ENCODE data around the gene LRRC43. TPM values are rescaled to one million over a fixed set of nuclear protein-coding genes. Genes with fewer than 3 reads are reported as not detected.

Gene LRRC43
- total RNA-seq, 1 donor from 2014 or later: not detected

DNA sequence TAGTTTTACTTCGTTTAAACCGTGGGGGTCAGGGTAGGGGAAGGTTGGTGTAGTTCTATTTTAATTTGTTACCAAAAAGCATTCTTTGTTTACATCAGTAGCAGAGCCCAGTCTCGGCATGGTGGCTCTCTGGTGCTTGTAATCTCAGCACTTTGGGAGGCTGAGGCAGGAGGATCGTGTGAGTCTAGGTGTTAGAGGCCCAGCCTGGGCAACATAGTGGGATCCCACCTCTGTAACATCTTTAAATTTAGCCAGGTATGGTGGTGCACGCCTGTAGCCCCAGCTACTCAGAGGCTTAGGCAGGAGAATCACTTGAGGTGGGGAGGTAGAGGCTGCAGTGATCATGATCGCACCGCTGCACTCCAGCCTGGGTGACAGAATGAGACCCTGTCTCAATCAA, 2.2 kb downstream of the LRRC43 start:
- H3K27ac Mint-ChIP-seq: no peak overlapping the region
- POLR2A ChIA-PET: no interaction called here
- CTCF ChIA-PET: no interaction called here
- H3K27me3 Mint-ChIP-seq: no peaks in the 10 kb centered on the region
- H3K36me3 Mint-ChIP-seq (ENCODE audit: low read depth): no peaks in the 10 kb centered on the region
- H3K9me3 Mint-ChIP-seq: no peaks in the 10 kb centered on the region
- TF ChIP-seq, protein P1, sequence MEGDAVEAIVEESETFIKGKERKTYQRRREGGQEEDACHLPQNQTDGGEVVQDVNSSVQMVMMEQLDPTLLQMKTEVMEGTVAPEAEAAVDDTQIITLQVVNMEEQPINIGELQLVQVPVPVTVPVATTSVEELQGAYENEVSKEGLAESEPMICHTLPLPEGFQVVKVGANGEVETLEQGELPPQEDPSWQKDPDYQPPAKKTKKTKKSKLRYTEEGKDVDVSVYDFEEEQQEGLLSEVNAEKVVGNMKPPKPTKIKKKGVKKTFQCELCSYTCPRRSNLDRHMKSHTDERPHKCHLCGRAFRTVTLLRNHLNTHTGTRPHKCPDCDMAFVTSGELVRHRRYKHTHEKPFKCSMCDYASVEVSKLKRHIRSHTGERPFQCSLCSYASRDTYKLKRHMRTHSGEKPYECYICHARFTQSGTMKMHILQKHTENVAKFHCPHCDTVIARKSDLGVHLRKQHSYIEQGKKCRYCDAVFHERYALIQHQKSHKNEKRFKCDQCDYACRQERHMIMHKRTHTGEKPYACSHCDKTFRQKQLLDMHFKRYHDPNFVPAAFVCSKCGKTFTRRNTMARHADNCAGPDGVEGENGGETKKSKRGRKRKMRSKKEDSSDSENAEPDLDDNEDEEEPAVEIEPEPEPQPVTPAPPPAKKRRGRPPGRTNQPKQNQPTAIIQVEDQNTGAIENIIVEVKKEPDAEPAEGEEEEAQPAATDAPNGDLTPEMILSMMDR (IDR thresholded peaks at IDR 0.05): no peak
- H3K4me1 Mint-ChIP-seq: peaks cover 20% of the 10 kb centered on the region
- no peak overlapping the region for H3K4me3 Mint-ChIP-seq
- intact Hi-C loops (cut with micrococcal nuclease): loop anchor here (2.0 kb wide), 1 partner anchor 18 kb away; the partner anchor contains the start of gene B3GNT4
- ATAC-seq (ENCODE audit: low read depth): no peak
- DNase-seq: no peak

GRCh38 chr12:122185494-122186082, 2.7 kb downstream of the LRRC43 start:
- DNase-seq: no peak
- intact Hi-C loops (cut with micrococcal nuclease): loop anchor here (2.0 kb wide), 1 partner anchor 17 kb away; the partner anchor contains the start of gene B3GNT4
- Mint-ChIP-seq H3K27ac (no peak overlapping the region), H3K27me3 (no peaks in the 10 kb centered on the region), H3K36me3 (ENCODE audit: low read depth) (no peaks in the 10 kb centered on the region), H3K4me1 (peaks cover 20% of the 10 kb centered on the region), H3K9me3 (no peaks in the 10 kb centered on the region), H3K4me3 (no peak overlapping the region)
- TF ChIP-seq, protein P1 (IDR thresholded peaks at IDR 0.05): no peak
- ATAC-seq (ENCODE audit: low read depth): no peak
- CTCF ChIA-PET: interaction anchor here (1.0 kb wide), 1 partner anchor 18 kb away, joined by 3 read pairs; the partner anchor contains the start of gene B3GNT4
- POLR2A ChIA-PET: no interaction called here

- H3K27me3 Mint-ChIP-seq: no peaks in the 10 kb centered on the region
- H3K9me3 Mint-ChIP-seq: no peaks in the 10 kb centered on the region
- intact Hi-C loops (cut with micrococcal nuclease): no loop called here
- H3K27ac Mint-ChIP-seq: no peak overlapping the region
- H3K36me3 Mint-ChIP-seq (ENCODE audit: low read depth): no peaks in the 10 kb centered on the region
- POLR2A ChIA-PET: no interaction called here
- ATAC-seq (ENCODE audit: low read depth) (no peak), DNase-seq (no peak)
- H3K4me3 Mint-ChIP-seq: no peak overlapping the region
- H3K4me1 Mint-ChIP-seq: peaks cover 20% of the 10 kb centered on the region
- TF ChIP-seq, protein P1 (IDR thresholded peaks at IDR 0.05): no peak
- CTCF ChIA-PET: no interaction called here
These were observed 4.5 kb downstream of the LRRC43 start for GRCh38 chr12:122187466-122187865.

DNA sequence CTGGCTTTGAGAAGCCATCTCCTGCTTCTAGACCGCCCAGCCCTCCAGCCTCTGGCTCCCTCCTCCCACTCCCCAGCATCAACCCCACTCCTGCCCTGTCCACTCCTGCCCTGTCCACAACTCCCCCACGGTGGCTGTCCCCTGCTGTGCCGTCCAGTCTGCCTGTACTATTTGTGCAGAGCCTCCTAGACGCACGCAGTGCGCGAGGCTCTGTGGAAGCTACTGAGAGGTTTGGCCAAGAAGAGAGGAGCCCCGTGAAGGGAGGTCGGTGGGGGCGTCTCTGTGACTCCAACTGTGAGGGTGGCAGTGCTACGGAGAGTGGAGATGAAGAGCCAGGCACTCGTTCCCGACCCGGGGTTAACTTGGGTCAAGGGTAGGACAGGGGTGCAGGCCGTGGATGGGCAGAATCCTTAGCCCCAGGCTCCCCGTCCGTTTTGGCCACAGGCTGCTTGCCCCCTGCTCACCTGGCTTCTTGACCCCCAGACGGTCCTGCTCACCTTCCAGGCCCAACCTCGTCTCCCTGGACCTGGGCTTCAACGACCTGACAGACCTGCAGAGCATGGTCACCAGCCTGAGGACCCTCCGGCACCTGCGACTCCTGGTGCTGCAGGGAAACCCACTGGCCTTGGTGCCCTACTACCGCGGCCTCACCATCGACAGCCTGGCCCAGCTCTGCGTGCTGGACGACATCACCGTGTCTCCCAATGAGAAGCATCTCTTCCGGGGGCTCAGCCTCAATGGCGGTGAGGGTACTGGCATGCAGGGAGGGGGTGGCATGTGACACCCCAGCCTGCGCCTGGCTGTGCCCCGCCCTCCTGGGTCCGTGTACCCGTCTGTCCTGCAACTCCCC, 6.9 kb downstream of the LRRC43 start:
- Mint-ChIP-seq H3K27ac (no peak overlapping the region), H3K4me3 (no peak overlapping the region), H3K4me1 (peaks cover 2% of the 10 kb centered on the region), H3K36me3 (ENCODE audit: low read depth) (no peaks in the 10 kb centered on the region), H3K9me3 (peaks cover 3% of the 10 kb centered on the region), H3K27me3 (no peaks in the 10 kb centered on the region)
- ATAC-seq (ENCODE audit: low read depth) (no peak), DNase-seq (no peak)
- TF ChIP-seq, protein P1 (IDR thresholded peaks at IDR 0.05): no peak
- POLR2A ChIA-PET: no interaction called here
- intact Hi-C loops (cut with micrococcal nuclease): loop anchor here (2.0 to 5.0 kb wide), 2 partner anchors 67 to 123 kb away; no protein-coding TSS in a partner anchor
- CTCF ChIA-PET: interaction anchor here (0.6 to 1.3 kb wide), 4 partner anchors 30 to 238 kb away, joined by 3 to 6 read pairs (median 4); no protein-coding TSS in a partner anchor
